Neural cell (in vitro differentiated cells): ENCODE data around the gene DMXL2. TPM values are rescaled to one million over a fixed set of nuclear protein-coding genes. Genes with fewer than 3 reads are reported as not detected.

Experiments
- H2AFZ ChIP-seq: fragments of 200-600, 300-800 bp; sonication (generic), shearing (Covaris generic); 2 replicates; pipeline ENCODE4 v1.6.0; 2014; ENCODE audit warnings: low read depth, mild to moderate bottlenecking, antibody characterized with exemption, low read length, moderate library complexity
- H3F3A ChIP-seq: fragments of 200-600 bp; shearing (Covaris generic); 2 replicates; pipeline ENCODE4 v1.6.1; 2016; ENCODE audit warnings: mild to moderate bottlenecking, moderate library complexity, mixed read lengths, antibody characterized with exemption, low read length; ENCODE audit not compliant: insufficient read depth, poor library complexity, severe bottlenecking
- H3K27ac ChIP-seq: fragments of 200-600, 300-800 bp; sonication (generic), shearing (Covaris generic); 2 replicates; pipeline ENCODE4 v1.5.1; 2014; ENCODE audit warnings: mild to moderate bottlenecking, low read length, moderate library complexity
- H3K27me3 ChIP-seq: fragments of 300-800, 200-600 bp; sonication (generic), shearing (Covaris generic); 2 replicates; pipeline ENCODE4 v1.6.0; 2014; ENCODE audit warnings: mild to moderate bottlenecking, low read depth, low read length, moderate library complexity; ENCODE audit not compliant: insufficient read depth
- H3K36me3 ChIP-seq: fragments of 300-800, 200-600 bp; sonication (generic), shearing (Covaris generic); 2 replicates; pipeline ENCODE4 v1.5.1; 2014; ENCODE audit warnings: mild to moderate bottlenecking, antibody characterized with exemption, low read length, moderate library complexity; ENCODE audit not compliant: insufficient read depth
- H3K4me2 ChIP-seq: fragments of 300-800, 200-600 bp; sonication (generic), shearing (Covaris generic); 2 replicates; pipeline ENCODE4 v1.6.0; 2014; ENCODE audit warnings: mild to moderate bottlenecking, low read length
- H3K4me3 ChIP-seq: fragments of 300-800, 200-600 bp; sonication (generic), shearing (Covaris generic); 2 replicates; pipeline ENCODE4 v1.5.1; 2014; ENCODE audit warnings: mild to moderate bottlenecking, low read length, moderate library complexity
- H3K79me2 ChIP-seq: fragments of 200-600 bp; shearing (Covaris generic); replicated peaks from 2 replicates; pipeline ENCODE4 v1.6.0; 2014; ENCODE audit warnings: mild to moderate bottlenecking, low read length, moderate library complexity; ENCODE audit not compliant: insufficient read depth
- H3K9ac ChIP-seq: fragments of 300-800, 200-600 bp; sonication (generic), shearing (Covaris generic); 2 replicates; pipeline ENCODE4 v1.6.1; 2016; ENCODE audit warnings: mild to moderate bottlenecking, low read length, mixed read lengths
- H3K9me2 ChIP-seq: fragments of 200-600 bp; shearing (Covaris generic); 2 replicates; pipeline ENCODE4 v1.6.1; 2016; ENCODE audit warnings: mild to moderate bottlenecking, low read length, mixed read lengths; ENCODE audit not compliant: insufficient read depth
- H3K9me3 ChIP-seq: fragments of 200-600, 300-800 bp; sonication (generic), shearing (Covaris generic); 2 replicates; pipeline ENCODE4 v1.6.1; 2016; ENCODE audit warnings: mild to moderate bottlenecking, mixed run types, low read length, moderate library complexity, mixed read lengths
- H4K20me1 ChIP-seq: fragments of 200-600 bp; shearing (Covaris generic); 2 replicates; pipeline ENCODE4 v1.6.1; 2016; ENCODE audit warnings: mild to moderate bottlenecking, mixed run types; ENCODE audit not compliant: insufficient read depth
- EP300 ChIP-seq: fragments of 450-650 bp; conservative IDR thresholded peaks from 2 replicates; pipeline ENCODE4 v1.6.1; 2014; ENCODE audit warnings: antibody characterized with exemption, mild to moderate bottlenecking, moderate library complexity; ENCODE audit not compliant: poor library complexity, severe bottlenecking
- EZH2 ChIP-seq: fragments of 200-600, 300-800 bp; shearing (Covaris generic), sonication (generic); IDR thresholded peaks from 2 replicates; pipeline ENCODE4 v1.6.1; 2014; ENCODE audit warnings: antibody characterized with exemption, low read length, borderline replicate concordance, mild to moderate bottlenecking; ENCODE audit not compliant: insufficient read depth, poor library complexity, severe bottlenecking
- MXI1 ChIP-seq: fragments of 450-650 bp; conservative IDR thresholded peaks from 2 replicates; pipeline ENCODE4 v1.6.1; 2014; ENCODE audit warnings: antibody characterized with exemption, mild to moderate bottlenecking; ENCODE audit not compliant: poor library complexity, severe bottlenecking
- POLR2AphosphoS5 ChIP-seq: IDR thresholded peaks from 2 replicates; pipeline ENCODE4 v1.6.1; 2012
- RAD21 ChIP-seq: fragments of 450-650 bp; conservative IDR thresholded peaks from 2 replicates; pipeline ENCODE4 v1.6.1; 2014; ENCODE audit warnings: antibody characterized with exemption, mild to moderate bottlenecking, moderate library complexity
- SMC3 ChIP-seq: fragments of 450-650 bp; conservative IDR thresholded peaks from 2 replicates; pipeline ENCODE4 v1.6.1; 2014; ENCODE audit warnings: antibody characterized with exemption, mild to moderate bottlenecking, moderate library complexity; ENCODE audit not compliant: poor library complexity
- TAF1 ChIP-seq: IDR thresholded peaks from 2 replicates; pipeline ENCODE4 v1.6.1; 2012; ENCODE audit warnings: low read depth
- polyA plus RNA-seq: library from polyadenylated mRNA; depleted of rRNA; stranded (reverse); fragments of >200 nt; gene quantifications from 2 replicates; pipeline ENCODE4 v1.2.3, GENCODE V29; 2014
- TF ChIP-seq, protein P1 (sequence below): IDR thresholded peaks from 2 replicates; pipeline ENCODE4 v1.6.1; 2012; ENCODE audit warnings: borderline replicate concordance
- TF ChIP-seq, protein P2 (sequence below): fragments of 450-650 bp; IDR thresholded peaks from 2 replicates; pipeline ENCODE4 v1.5.1; 2014; ENCODE audit warnings: antibody characterized with exemption, mild to moderate bottlenecking, moderate library complexity; ENCODE audit not compliant: poor library complexity, severe bottlenecking

Gene DMXL2
- polyA plus RNA-seq, 1 donor from 2014 or later = 176 TPM

DNA sequence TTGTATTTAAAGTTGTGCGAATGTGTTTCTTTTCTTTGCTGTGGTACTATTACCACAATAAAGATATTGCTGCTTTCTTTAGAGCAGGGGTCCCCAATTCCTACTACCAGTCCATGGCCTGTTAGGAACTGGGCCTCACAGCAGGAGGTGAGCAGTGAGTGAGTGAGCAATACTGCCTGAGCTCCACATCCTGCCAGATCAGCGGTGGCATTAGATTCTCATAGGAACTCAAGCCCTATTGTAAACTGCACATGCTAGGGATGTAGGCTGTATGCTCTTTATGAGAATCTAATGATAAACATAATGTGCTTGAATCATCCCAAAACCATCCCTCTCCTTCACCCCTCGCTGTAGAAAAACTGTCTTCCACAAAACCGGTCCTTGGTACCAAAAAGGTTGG, 41.6 kb downstream of the DMXL2 start:
- Histone ChIP-seq H3K9ac (no peak overlapping the region), H3K9me3 (no peaks in the 10 kb centered on the region), H3K79me2 (peaks cover 7% of the 10 kb centered on the region), H3K9me2 (no peaks in the 10 kb centered on the region), H3K36me3 (no peaks in the 10 kb centered on the region), H3K27ac (no peak overlapping the region), H3K4me3 (no peak overlapping the region), H2AFZ (no peak overlapping the region), H3K4me2 (no peak overlapping the region), H3F3A (no peaks in the 10 kb centered on the region), H3K27me3 (no peaks in the 10 kb centered on the region), H4K20me1 (no peaks in the 10 kb centered on the region)
- TF ChIP-seq SMC3 = no peak
- no peak for TF ChIP-seq EP300
- TF ChIP-seq, protein P1, sequence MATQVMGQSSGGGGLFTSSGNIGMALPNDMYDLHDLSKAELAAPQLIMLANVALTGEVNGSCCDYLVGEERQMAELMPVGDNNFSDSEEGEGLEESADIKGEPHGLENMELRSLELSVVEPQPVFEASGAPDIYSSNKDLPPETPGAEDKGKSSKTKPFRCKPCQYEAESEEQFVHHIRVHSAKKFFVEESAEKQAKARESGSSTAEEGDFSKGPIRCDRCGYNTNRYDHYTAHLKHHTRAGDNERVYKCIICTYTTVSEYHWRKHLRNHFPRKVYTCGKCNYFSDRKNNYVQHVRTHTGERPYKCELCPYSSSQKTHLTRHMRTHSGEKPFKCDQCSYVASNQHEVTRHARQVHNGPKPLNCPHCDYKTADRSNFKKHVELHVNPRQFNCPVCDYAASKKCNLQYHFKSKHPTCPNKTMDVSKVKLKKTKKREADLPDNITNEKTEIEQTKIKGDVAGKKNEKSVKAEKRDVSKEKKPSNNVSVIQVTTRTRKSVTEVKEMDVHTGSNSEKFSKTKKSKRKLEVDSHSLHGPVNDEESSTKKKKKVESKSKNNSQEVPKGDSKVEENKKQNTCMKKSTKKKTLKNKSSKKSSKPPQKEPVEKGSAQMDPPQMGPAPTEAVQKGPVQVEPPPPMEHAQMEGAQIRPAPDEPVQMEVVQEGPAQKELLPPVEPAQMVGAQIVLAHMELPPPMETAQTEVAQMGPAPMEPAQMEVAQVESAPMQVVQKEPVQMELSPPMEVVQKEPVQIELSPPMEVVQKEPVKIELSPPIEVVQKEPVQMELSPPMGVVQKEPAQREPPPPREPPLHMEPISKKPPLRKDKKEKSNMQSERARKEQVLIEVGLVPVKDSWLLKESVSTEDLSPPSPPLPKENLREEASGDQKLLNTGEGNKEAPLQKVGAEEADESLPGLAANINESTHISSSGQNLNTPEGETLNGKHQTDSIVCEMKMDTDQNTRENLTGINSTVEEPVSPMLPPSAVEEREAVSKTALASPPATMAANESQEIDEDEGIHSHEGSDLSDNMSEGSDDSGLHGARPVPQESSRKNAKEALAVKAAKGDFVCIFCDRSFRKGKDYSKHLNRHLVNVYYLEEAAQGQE = no peak
- no peak for TF ChIP-seq MXI1
- TF ChIP-seq TAF1 = no peak
- no peak for TF ChIP-seq EZH2
- TF ChIP-seq RAD21 = no peak
- TF ChIP-seq, protein P2, sequence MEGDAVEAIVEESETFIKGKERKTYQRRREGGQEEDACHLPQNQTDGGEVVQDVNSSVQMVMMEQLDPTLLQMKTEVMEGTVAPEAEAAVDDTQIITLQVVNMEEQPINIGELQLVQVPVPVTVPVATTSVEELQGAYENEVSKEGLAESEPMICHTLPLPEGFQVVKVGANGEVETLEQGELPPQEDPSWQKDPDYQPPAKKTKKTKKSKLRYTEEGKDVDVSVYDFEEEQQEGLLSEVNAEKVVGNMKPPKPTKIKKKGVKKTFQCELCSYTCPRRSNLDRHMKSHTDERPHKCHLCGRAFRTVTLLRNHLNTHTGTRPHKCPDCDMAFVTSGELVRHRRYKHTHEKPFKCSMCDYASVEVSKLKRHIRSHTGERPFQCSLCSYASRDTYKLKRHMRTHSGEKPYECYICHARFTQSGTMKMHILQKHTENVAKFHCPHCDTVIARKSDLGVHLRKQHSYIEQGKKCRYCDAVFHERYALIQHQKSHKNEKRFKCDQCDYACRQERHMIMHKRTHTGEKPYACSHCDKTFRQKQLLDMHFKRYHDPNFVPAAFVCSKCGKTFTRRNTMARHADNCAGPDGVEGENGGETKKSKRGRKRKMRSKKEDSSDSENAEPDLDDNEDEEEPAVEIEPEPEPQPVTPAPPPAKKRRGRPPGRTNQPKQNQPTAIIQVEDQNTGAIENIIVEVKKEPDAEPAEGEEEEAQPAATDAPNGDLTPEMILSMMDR = no peak
- TF ChIP-seq POLR2AphosphoS5 = no peak

GRCh38 chr15:51580385-51580784, 42.2 kb downstream of the DMXL2 start:
- Histone ChIP-seq H3K27me3 (no peaks in the 10 kb centered on the region), H3K79me2 (peaks cover 7% of the 10 kb centered on the region), H3K9me3 (no peaks in the 10 kb centered on the region), H3K4me2 (no peak overlapping the region), H2AFZ (no peak overlapping the region), H3K4me3 (no peak overlapping the region), H3K36me3 (no peaks in the 10 kb centered on the region), H3F3A (no peaks in the 10 kb centered on the region), H3K9me2 (no peaks in the 10 kb centered on the region), H3K9ac (no peak overlapping the region), H3K27ac (no peak overlapping the region), H4K20me1 (no peaks in the 10 kb centered on the region)
- TF ChIP-seq TAF1 (no peak), RAD21 (no peak), MXI1 (no peak), EZH2 (no peak), SMC3 (no peak), POLR2AphosphoS5 (no peak), EP300 (no peak)
- TF ChIP-seq, protein P1 = no peak
- TF ChIP-seq, protein P2 = no peak
